NCI-H2196 (cell line): Measurements from ENCODE around the gene KCNJ15.

Experiments used
- DNase-seq: peaks from one replicate; lab custom pipeline; 2025; ENCODE audit not compliant: unreplicated experiment; lab: John Stamatoyannopoulos, UW

Gene KCNJ15

GRCh38 chr21:38297194-38297631 is 40.4 kb downstream of the KCNJ15 start:
- DNase-seq, result peak; percentile 42

GRCh38 chr21:38297871-38298270 is 41.1 kb downstream of the KCNJ15 start:
- DNase-seq, result no peak

GRCh38 chr21:38298832-38299231 is 42.0 kb downstream of the KCNJ15 start:
- no peak for DNase-seq

GRCh38 chr21:38299671-38300070 is 42.9 kb downstream of the KCNJ15 start:
- DNase-seq, result no peak

GRCh38 chr21:38300141-38300578 is 43.4 kb downstream of the KCNJ15 start:
- DNase-seq, result no peak

GRCh38 chr21:38301321-38302214 is 44.8 kb downstream of the KCNJ15 start:
- no peak for DNase-seq

GRCh38 chr21:38303300-38303699 is 46.5 kb downstream of the KCNJ15 start:
- no peak for DNase-seq

GRCh38 chr21:38306433-38307141 is 49.8 kb downstream of the KCNJ15 start:
- DNase-seq, result no peak

- no peak for DNase-seq
These were observed 51.2 kb downstream of the KCNJ15 start for GRCh38 chr21:38307771-38308531.

- no peak for DNase-seq
These were observed 51.8 kb downstream of the KCNJ15 start for GRCh38 chr21:38308532-38309119.

GRCh38 chr21:38310646-38311485 is 54.1 kb downstream of the KCNJ15 start:
- DNase-seq, result peak; percentile 87

GRCh38 chr21:38311765-38312164 is 55.0 kb downstream of the KCNJ15 start:
- DNase-seq, result peak; percentile 80

GRCh38 chr21:38312822-38313221 is 56.0 kb downstream of the KCNJ15 start:
- no peak for DNase-seq

- no peak for DNase-seq
These were observed 57.8 kb downstream of the KCNJ15 start for GRCh38 chr21:38314558-38314957.

GRCh38 chr21:38315122-38315521 is 58.3 kb downstream of the KCNJ15 start:
- DNase-seq, result no peak

GRCh38 chr21:38319781-38320180 is 63.0 kb downstream of the KCNJ15 start:
- no peak for DNase-seq

- DNase-seq, result no peak
These were observed 64.8 kb downstream of the KCNJ15 start for GRCh38 chr21:38321568-38321967.

- DNase-seq, result no peak
These were observed 65.6 kb downstream of the KCNJ15 start for GRCh38 chr21:38322311-38322950.

GRCh38 chr21:38323721-38324531 is 67.1 kb downstream of the KCNJ15 start:
- peak; percentile 87 for DNase-seq
